ENCODE measurements around the gene PDLIM5. TPM values are rescaled to one million over a fixed set of nuclear protein-coding genes. Genes with fewer than 3 reads are reported as not detected.
A peak's percentile ranks its signal among the peaks of the same experiment; 100 is the strongest.

The PDLIM5 gene
- total and polyA plus RNA-seq, 5 experiments from 2014 or later, result 29.1 to 46.3 (median 33.6) TPM

DNA sequence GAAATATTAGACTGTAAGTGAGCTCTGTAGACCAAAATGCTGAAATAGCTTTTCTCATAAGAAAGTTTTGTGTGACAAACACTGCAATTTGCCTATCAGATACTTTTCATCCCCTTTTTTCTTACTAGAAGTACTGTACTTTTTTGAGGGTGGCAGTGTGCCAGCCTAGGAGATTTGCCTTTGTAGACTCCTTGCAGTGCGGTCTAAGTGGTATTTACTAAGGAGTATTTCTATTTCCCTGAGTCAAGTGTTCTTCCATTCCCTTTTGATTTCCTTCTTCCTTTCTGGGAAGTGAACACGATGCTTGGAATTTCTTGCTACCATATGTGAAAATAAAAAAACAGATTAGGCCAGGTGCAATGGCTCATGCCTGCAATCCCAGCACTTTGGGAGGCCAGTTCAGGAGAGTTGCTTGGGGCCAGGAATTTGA, 34.6 kb downstream of the PDLIM5 start:
- H3K27me3 Mint-ChIP-seq, result no peaks in the 10 kb centered on the region
- peak overlapping the region in 1 of 10 donors; percentile 63 for H3K27ac Mint-ChIP-seq
- H3K4me3 Mint-ChIP-seq, result no peak overlapping the region
- ATAC-seq (no peak), DNase-seq (no peak)
- H3K4me1 Mint-ChIP-seq, result peaks cover 0 to 11% (median 3%) of the 10 kb centered on the region in 4 donors
- POLR2A ChIA-PET, result no interaction called here
- H3K36me3 Mint-ChIP-seq, result no peaks in the 10 kb centered on the region
- H3K9me3 Mint-ChIP-seq, result no peaks in the 10 kb centered on the region

DNA sequence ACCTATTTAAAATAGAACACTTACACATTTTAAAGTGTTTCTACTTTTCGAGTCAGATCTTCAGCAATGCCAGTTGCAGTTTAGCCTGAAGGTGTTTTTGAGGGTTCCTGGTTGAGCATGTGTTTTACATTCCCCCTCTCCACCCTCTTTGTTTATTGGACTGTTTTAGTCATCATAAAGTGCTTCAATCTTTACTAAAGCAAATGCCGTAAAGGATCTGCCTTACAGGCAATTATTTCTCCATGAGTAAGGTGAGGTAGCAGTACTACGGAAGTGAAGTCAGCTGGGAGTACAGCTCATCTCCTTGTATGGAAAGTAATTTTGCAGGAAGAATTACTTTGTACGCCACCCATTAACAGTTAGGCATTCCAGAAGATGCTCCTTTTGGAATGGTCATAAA, 36.9 kb downstream of the PDLIM5 start:
- Mint-ChIP-seq H3K36me3 (peaks cover 0 to under 1% (median 0%) of the 10 kb centered on the region in 3 donors), H3K27me3 (no peaks in the 10 kb centered on the region), H3K4me1 (peaks cover 0 to 8% (median 4%) of the 10 kb centered on the region in 4 donors), H3K9me3 (no peaks in the 10 kb centered on the region), H3K27ac (no peak overlapping the region), H3K4me3 (no peak overlapping the region)
- POLR2A ChIA-PET, result no interaction called here
- no peak for DNase-seq
- no peak for ATAC-seq

DNA sequence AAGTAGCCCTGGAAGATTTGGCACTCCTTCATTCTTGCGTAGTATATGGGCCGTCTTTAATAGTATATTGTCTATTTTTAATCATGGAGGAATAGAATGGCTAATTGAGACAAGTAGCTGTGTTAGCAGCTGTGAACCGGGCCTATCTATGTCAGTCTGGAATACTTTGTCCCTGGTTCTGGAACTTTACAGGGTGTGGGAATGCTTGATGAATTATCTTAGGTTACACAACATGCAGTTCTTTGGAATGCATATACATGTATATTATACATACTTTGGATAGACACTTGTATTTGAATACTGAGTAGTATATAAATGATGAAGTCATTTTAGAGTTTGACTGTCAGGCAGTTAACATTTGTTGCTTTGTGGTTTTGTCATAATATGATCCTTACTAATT, 37.4 kb downstream of the PDLIM5 start:
- Mint-ChIP-seq H3K9me3 (no peaks in the 10 kb centered on the region), H3K4me3 (no peak overlapping the region), H3K4me1 (peaks cover 0 to 8% (median 4%) of the 10 kb centered on the region in 4 donors), H3K27me3 (no peaks in the 10 kb centered on the region), H3K27ac (no peak overlapping the region), H3K36me3 (peaks cover 2 to 4% (median 2%) of the 10 kb centered on the region in 3 donors)
- DNase-seq, result no peak
- ATAC-seq, result no peak
- POLR2A ChIA-PET, result no interaction called here

DNA sequence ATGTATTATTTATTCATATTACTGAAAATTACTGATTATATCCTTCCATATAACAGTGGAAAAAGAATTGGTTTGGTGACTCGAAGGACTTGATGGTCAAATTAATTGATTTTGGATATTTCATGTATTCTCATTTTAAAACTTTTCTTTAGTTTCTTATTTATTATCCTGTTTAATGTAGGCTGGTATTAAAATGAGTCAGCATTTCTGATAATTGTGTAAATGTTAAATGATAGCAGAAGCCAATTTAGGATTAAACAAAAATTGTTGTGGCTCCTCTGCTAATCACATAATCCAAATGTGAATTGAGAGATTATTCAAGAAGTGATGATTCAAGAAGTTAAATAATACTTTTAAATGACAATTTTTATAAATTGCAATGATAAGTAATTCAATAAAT, 38.7 kb downstream of the PDLIM5 start:
- POLR2A ChIA-PET, result no interaction called here

DNA sequence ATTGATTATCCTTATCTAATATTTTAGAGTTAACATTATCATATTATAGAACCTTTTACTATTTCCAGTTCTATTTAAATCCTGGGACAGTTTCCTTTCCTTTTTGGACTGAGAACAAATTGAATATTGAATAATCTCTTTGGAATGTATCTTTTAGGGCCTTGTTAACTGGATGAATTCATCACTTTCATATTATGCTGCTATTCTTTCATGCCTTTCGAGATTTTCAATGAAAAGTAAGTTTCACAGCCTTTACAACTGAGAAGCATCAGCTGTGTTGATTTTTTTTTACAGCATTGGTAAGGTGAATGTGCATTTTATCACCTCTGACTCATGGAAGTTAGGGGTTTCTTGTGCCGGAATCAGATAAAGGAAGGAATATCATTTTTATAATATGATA, 39.6 kb downstream of the PDLIM5 start:
- Mint-ChIP-seq H3K36me3 (peaks cover 4 to 12% (median 9%) of the 10 kb centered on the region in 3 donors), H3K4me3 (no peak overlapping the region), H3K4me1 (peaks cover 0 to 2% (median 1%) of the 10 kb centered on the region in 4 donors), H3K27me3 (no peaks in the 10 kb centered on the region), H3K27ac (no peak overlapping the region), H3K9me3 (no peaks in the 10 kb centered on the region)
- DNase-seq (no peak), ATAC-seq (no peak)
- POLR2A ChIA-PET, result no interaction called here

More for the DNA sequence above, 38.7 kb downstream of the PDLIM5 start:
- H3K36me3 Mint-ChIP-seq, result peaks cover 4 to 9% (median 7%) of the 10 kb centered on the region in 3 donors
- peaks cover 0 to 4% (median under 1%) of the 10 kb centered on the region in 4 donors for H3K4me1 Mint-ChIP-seq
- H3K4me3 Mint-ChIP-seq, result no peak overlapping the region
- no peak overlapping the region for H3K27ac Mint-ChIP-seq
- no peaks in the 10 kb centered on the region for H3K9me3 Mint-ChIP-seq
- H3K27me3 Mint-ChIP-seq, result no peaks in the 10 kb centered on the region
- ATAC-seq, result no peak
- no peak for DNase-seq

DNA sequence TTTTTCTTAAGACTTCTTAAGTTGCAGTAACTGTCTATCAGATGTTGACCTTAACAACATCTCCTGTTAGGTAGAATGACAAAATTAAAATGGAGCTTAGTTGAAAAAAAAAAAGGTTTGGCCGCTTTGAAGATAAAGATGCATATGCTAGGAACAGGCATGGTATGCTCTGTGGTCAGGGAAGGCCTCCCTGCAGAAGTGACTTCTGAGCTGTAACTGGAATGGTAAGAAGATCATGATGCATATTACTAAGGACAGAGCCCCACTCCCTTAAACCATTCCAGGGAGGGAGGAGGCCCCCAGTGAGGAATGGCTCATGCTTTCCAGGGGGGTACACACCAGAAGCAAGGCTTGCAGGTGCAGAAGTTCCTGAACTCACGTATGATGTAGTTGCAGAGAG, 43.7 kb downstream of the PDLIM5 start:
- no peaks in the 10 kb centered on the region for H3K9me3 Mint-ChIP-seq
- DNase-seq (no peak), ATAC-seq (no peak)
- H3K27ac Mint-ChIP-seq, result no peak overlapping the region
- no peak overlapping the region for H3K4me3 Mint-ChIP-seq
- POLR2A ChIA-PET, result no interaction called here
- no peaks in the 10 kb centered on the region for H3K27me3 Mint-ChIP-seq
- H3K36me3 Mint-ChIP-seq, result peaks cover 4 to 12% (median 9%) of the 10 kb centered on the region in 3 donors
- peaks cover 0 to 2% (median under 1%) of the 10 kb centered on the region in 4 donors for H3K4me1 Mint-ChIP-seq

DNA sequence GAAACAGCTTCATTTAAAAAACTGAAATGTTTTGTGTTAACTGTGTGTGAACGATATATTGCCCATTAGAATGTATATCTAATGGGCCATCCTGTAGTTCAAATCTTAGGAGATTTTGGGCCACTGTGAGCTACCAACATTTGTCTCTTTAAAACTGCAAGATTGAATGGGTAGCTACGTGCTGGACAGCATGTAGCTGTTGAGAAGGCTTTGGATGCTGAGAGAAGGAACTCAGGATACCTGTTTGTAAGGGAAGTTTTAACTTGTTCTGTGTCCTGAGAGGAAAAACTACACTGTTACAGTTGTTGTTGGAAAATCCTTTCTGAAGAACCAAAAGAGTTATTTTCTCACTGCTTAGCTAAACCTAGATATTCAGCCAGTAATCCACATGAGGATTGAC, 45.9 kb downstream of the PDLIM5 start:
- no peak for ATAC-seq
- H3K27ac Mint-ChIP-seq, result no peak overlapping the region
- H3K4me3 Mint-ChIP-seq, result no peak overlapping the region
- no peaks in the 10 kb centered on the region for H3K27me3 Mint-ChIP-seq
- H3K36me3 Mint-ChIP-seq, result peaks cover 4 to 12% (median 9%) of the 10 kb centered on the region in 3 donors
- peaks cover 0 to 4% (median under 1%) of the 10 kb centered on the region in 4 donors for H3K4me1 Mint-ChIP-seq
- no peaks in the 10 kb centered on the region for H3K9me3 Mint-ChIP-seq
- no peak for DNase-seq
- POLR2A ChIA-PET, result no interaction called here

DNA sequence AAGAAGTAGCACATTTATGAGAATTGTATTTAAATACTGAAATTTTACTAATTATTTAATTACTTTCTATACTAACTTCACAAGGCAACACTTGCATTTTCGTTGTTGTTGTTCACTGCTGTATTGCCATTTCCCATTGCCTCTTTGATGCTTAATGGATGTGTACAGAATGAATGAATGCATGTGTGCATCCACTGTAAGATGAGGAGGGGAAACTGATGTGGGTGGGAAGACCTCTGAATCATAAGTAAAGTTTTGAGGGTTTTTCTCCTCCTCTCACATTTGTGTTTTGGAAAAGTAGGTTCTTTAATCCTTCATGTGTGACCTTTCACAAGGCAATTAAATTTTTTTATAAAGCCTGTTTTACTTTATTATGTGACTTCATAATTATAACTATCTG, 46.8 kb downstream of the PDLIM5 start:
- no peak for DNase-seq
- no peak for ATAC-seq
- Mint-ChIP-seq H3K27me3 (no peaks in the 10 kb centered on the region), H3K4me3 (no peak overlapping the region), H3K27ac (no peak overlapping the region), H3K36me3 (peaks cover 4 to 12% (median 9%) of the 10 kb centered on the region in 3 donors), H3K4me1 (peaks cover 0 to 4% (median 0%) of the 10 kb centered on the region in 4 donors), H3K9me3 (no peaks in the 10 kb centered on the region)
- POLR2A ChIA-PET, result no interaction called here

DNA sequence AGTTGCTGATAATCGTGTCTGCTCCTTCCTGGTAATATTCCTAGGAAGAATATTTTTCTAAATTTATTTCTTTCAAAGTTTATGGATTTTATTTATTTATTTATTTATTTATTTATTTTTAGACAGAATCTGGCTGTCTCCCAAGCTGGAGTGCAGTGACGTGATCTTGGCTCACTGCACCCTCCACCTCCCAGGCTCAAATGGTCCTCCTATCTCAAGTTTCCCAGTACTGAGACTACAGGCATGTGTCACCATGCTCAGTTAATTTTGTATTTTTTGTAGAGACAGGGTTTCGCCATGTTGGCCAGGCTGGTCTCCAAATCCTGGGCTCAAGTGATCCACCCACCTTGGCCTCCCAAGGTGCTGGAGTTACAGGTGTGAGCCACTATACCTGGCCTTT, 48.9 kb downstream of the PDLIM5 start:
- Mint-ChIP-seq H3K9me3 (no peaks in the 10 kb centered on the region), H3K36me3 (peaks cover 0 to under 1% (median 0%) of the 10 kb centered on the region in 3 donors), H3K27ac (no peak overlapping the region), H3K4me1 (peaks cover 0 to 3% (median 0%) of the 10 kb centered on the region in 4 donors), H3K27me3 (no peaks in the 10 kb centered on the region), H3K4me3 (no peak overlapping the region)
- POLR2A ChIA-PET, result no interaction called here
- DNase-seq (no peak), ATAC-seq (no peak)

DNA sequence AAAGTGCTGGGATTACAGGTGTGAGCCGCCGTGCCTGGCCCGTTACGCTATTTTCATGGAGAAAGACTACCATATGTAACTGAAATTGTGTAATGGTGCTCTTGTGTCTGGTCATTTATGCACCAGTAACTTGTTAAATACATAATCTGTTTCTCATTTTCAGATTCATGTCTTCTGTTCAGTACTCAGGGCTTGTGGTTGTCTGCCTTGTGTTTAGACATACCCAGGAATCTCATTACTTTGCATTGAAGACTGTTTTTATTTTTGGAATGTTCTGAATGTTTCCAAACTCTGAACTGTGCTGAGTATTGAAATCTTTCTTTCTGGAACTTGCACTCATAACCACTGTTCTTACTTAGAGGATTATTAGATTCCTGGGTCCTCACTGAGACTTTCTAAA, 52.8 kb downstream of the PDLIM5 start:
- peaks cover 0 to 13% (median 6%) of the 10 kb centered on the region in 4 donors for H3K4me1 Mint-ChIP-seq
- no peak overlapping the region for H3K27ac Mint-ChIP-seq
- H3K9me3 Mint-ChIP-seq, result no peaks in the 10 kb centered on the region
- peaks cover 0 to 2% (median 0%) of the 10 kb centered on the region in 3 donors for H3K36me3 Mint-ChIP-seq
- DNase-seq (no peak), ATAC-seq (no peak)
- no peak overlapping the region for H3K4me3 Mint-ChIP-seq
- H3K27me3 Mint-ChIP-seq, result no peaks in the 10 kb centered on the region
- POLR2A ChIA-PET, result interaction anchor here (0.7 kb wide), 1 partner anchor 11 kb away, joined by 3 read pairs; no protein-coding TSS in a partner anchor

DNA sequence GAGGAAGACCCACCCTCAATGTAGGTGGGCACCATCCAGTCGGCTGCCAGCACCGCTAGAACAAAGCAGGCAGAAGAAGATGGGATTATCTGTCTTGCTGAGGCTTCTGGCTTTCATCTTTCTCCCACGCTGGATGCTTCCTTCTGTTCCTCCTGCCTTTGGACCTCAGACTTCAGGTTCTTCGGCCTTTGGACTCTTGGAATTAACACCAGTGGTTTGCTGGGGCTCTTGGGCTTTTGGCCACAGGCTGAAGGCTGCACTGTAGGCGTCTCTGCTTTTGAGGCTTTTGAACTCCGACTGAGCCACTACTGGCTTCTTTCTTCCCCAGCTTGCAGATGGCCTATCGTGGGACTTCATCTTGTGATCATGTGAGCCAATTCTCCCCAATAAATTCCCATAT, 55.1 kb downstream of the PDLIM5 start:
- POLR2A ChIA-PET, result no interaction called here
- H3K4me3 Mint-ChIP-seq, result no peak overlapping the region
- DNase-seq, result no peak
- no peaks in the 10 kb centered on the region for H3K27me3 Mint-ChIP-seq
- no peak for ATAC-seq
- H3K4me1 Mint-ChIP-seq, result peaks cover 0 to 18% (median 6%) of the 10 kb centered on the region in 4 donors
- peaks cover 0 to 10% (median 0%) of the 10 kb centered on the region in 3 donors for H3K36me3 Mint-ChIP-seq
- H3K9me3 Mint-ChIP-seq, result no peaks in the 10 kb centered on the region
- no peak overlapping the region for H3K27ac Mint-ChIP-seq

DNA sequence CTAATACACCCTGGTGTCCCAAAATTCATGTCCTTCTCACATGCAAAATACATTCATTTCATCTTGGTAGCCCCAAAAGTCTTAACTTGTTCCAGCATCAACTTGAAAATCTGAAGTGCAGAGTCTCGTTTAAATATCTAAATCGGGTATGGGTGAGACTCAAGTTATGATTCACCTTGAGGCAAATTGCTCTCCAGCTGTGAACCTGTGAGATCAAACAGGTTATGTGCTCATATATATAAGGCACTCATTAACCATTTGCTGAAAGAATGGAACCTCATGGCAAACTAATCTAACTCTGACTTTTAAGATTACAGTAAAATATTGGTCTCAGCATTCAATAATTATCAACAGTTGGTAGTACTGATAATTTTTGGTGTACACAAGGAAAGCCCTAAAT, 55.5 kb downstream of the PDLIM5 start:
- Mint-ChIP-seq H3K4me1 (peaks cover 0 to 18% (median 5%) of the 10 kb centered on the region in 4 donors), H3K27me3 (no peaks in the 10 kb centered on the region), H3K36me3 (peaks cover 0 to 10% (median 0%) of the 10 kb centered on the region in 3 donors), H3K4me3 (no peak overlapping the region), H3K9me3 (no peaks in the 10 kb centered on the region), H3K27ac (peak overlapping the region in 1 of 10 donors; percentile 68)
- ATAC-seq, result no peak
- POLR2A ChIA-PET, result no interaction called here
- no peak for DNase-seq

DNA sequence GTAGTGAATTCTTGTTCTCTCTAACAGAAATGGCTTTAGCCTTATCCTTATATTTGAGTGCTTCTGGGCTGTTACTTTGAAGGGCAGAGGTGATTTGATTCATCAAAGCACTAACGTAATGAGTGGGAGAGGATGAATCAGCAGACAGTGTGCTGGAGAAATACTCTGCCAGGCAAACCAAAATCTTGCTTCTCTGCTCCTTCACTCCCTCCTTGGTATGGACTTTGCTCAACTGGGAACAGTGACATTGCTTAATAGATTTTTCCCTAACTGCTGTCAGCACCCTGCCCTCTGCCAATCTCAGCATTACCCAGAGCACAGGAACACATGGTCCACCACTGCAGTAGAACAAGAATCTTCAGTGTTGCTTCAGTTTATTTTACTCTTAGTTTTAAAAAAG, 56.0 kb downstream of the PDLIM5 start:
- POLR2A ChIA-PET, result no interaction called here
- Mint-ChIP-seq H3K4me3 (no peak overlapping the region), H3K27me3 (no peaks in the 10 kb centered on the region), H3K27ac (peak overlapping the region in 2 of 10 donors; percentile 38 to 56), H3K9me3 (peaks cover 0 to 2% (median 0%) of the 10 kb centered on the region in 9 donors), H3K4me1 (peaks cover 0 to 18% (median 5%) of the 10 kb centered on the region in 4 donors), H3K36me3 (peaks cover 0 to 10% (median 2%) of the 10 kb centered on the region in 3 donors)
- DNase-seq (no peak), ATAC-seq (no peak)

DNA sequence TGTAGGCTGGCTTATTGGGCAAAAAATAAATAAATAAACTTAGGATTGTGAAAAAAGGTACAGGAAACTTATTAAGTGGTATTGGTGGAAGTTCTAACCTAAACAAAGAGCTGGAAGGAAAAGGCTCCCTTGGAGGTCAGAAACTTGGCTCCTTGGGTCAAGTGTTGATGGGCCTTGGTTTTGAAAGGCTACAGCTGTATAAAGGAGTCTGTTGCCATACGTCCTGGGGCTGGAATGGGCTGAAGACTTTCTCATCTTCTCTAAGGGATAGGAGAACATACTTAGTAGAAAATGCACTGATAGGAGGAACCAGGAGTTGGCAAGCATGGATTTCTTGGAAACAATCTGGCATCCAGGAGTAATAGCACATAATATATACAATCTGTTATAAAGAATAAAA, 56.6 kb downstream of the PDLIM5 start:
- Mint-ChIP-seq H3K4me3 (no peak overlapping the region), H3K4me1 (peaks cover 0 to 18% (median 6%) of the 10 kb centered on the region in 4 donors), H3K36me3 (peaks cover 0 to 10% (median 3%) of the 10 kb centered on the region in 3 donors), H3K27ac (peak overlapping the region in 1 of 10 donors; percentile 42), H3K9me3 (peaks cover 0 to 5% (median 0%) of the 10 kb centered on the region in 9 donors), H3K27me3 (no peaks in the 10 kb centered on the region)
- ATAC-seq (no peak), DNase-seq (no peak)
- POLR2A ChIA-PET, result no interaction called here
